Activated CD4-positive, alpha-beta T cell treated with anti-CD3 and anti-CD28 coated beads, Interleukin-2, amount 10 ng/mL, durations not matched to agents 7 days and 5 days (primary cell): ENCODE data around the gene FAXDC2. TPM values are rescaled to one million over a fixed set of nuclear protein-coding genes. Genes with fewer than 3 reads are reported as not detected.

Experiments
- CTCF ChIA-PET: fragments of 350-600 bp; sonication (Branson Sonifier 250); formaldehyde crosslinking; loops from one replicate; lab custom pipeline; 2021; ENCODE audit warnings: antibody characterized with exemption; lab: Charles Lee
- POLR2A ChIA-PET: fragments of 350-600 bp; sonication (Branson Sonifier 250); formaldehyde crosslinking; loops from one replicate; lab custom pipeline; 2021; ENCODE audit warnings: antibody characterized with exemption; lab: Charles Lee
- DNase-seq: peaks from one replicate; pipeline ENCODE4 v3.0.0-alpha.2; 2020
- H3K27ac Mint-ChIP-seq: one replicate; pipeline ENCODE4 v1.8.0; 2021; ENCODE audit warnings: mild to moderate bottlenecking, moderate library complexity, mixed read lengths
- H3K27me3 Mint-ChIP-seq: one replicate; pipeline ENCODE4 v1.8.0; 2021; ENCODE audit warnings: mixed read lengths
- H3K36me3 Mint-ChIP-seq: one replicate; pipeline ENCODE4 v1.8.0; 2021; ENCODE audit warnings: low read depth, mixed read lengths
- H3K4me1 Mint-ChIP-seq: one replicate; pipeline ENCODE4 v1.8.0; 2021; ENCODE audit warnings: mixed read lengths
- H3K4me3 Mint-ChIP-seq: one replicate; pipeline ENCODE4 v1.8.0; 2021; ENCODE audit warnings: mild to moderate bottlenecking, moderate library complexity, mixed read lengths
- H3K9me3 Mint-ChIP-seq: one replicate; pipeline ENCODE4 v1.8.0; 2021; ENCODE audit warnings: mixed read lengths
- total RNA-seq, 2 experiments: library from RNA; stranded (reverse); gene quantifications; one replicate each; pipeline ENCODE4 v1.2.3, GENCODE V29; 2021

FAXDC2 gene
- total RNA-seq, 2 experiments from 2014 or later: not detected

DNA sequence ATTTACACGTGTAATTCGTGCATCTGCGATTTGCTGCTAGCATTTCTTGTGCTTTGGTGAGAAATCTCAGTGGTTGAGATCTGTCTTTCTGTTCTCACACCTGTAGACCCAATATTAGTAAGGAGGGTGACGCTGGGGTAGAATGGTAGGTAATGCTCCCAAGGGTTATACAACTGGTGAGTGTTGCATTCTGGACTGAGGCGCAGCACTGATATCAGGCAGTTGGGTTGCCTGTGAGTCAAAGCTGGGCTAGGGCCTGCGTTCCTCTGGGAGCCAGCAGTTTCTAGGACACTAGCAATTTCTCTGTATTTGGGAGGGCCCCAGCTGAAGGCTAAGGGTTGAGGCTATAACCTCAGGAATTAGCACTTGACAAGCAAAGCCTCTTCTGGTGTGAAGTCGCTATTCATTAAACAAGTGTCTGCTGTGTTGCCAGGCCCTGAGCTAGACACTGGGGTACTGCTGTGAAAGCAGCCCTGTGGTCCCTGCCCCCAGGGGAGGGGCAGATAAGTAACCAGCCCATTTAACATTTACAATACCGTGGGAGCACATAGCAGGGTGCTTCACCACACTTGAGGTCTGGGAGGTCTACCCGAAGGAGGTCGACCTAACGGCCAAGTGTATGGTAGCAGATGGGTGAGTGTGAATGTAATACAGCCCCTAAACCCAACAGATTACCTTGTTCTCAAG, 66.5 kb downstream of the FAXDC2 start:
- no peak for DNase-seq
- H3K27ac Mint-ChIP-seq: no peak overlapping the region
- H3K36me3 Mint-ChIP-seq: peaks cover 5% of the 10 kb centered on the region
- no peaks in the 10 kb centered on the region for H3K9me3 Mint-ChIP-seq
- peaks cover 71% of the 10 kb centered on the region for H3K4me1 Mint-ChIP-seq
- H3K27me3 Mint-ChIP-seq: no peaks in the 10 kb centered on the region
- POLR2A ChIA-PET: interaction anchor here (0.6 kb wide), 1 partner anchor 65 kb away, joined by 4 read pairs; no protein-coding TSS in a partner anchor
- no peak overlapping the region for H3K4me3 Mint-ChIP-seq
- CTCF ChIA-PET: interaction anchor here (1.2 to 1.4 kb wide), 3 partner anchors 11 to 34 kb away, joined by 3 read pairs; no protein-coding TSS in a partner anchor

DNA sequence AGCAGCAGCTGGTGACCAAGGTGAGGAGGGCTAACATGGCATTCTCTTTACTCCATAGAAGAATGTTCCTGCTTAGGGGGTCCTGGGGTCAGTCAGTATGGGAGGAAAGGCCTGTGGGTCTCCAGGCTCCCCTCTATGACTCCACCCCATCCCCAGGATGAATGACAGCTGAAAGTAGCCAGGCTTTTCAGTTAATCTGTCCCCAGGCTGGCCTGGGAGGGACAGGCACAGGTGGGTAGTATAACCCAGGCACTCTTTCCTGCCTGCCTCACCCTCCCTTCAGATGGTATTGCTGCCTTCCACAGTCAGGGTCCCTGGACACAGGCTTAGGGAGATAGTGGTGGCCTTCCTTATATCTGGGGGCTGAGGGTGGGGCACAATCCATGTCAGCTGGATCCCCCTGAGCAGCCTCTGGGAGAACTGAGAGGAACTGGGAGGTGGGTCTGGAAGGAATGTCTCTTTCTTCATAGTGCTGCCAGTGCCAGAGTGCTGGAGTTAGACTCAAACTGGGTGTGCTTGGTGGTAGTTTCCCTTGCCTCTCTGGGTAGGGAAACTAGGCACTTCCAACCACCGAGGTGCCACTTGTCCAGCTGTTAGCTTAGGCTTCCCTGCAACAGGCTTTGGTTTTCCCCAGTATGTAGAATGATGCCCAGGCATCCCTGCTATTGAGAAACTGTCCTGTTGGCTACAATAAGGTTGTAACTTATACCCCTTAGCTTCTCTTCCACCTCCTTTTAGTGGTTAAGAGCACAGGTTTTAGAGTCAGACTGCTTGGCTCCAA, 67.4 kb downstream of the FAXDC2 start:
- CTCF ChIA-PET: interaction anchor here (1.3 to 2.8 kb wide), 2 partner anchors 13 to 33 kb away, joined by 3 to 14 read pairs; no protein-coding TSS in a partner anchor
- H3K4me3 Mint-ChIP-seq: no peak overlapping the region
- no peak for DNase-seq
- POLR2A ChIA-PET: no interaction called here
- H3K9me3 Mint-ChIP-seq: no peaks in the 10 kb centered on the region
- H3K4me1 Mint-ChIP-seq: peaks cover 65% of the 10 kb centered on the region
- H3K27me3 Mint-ChIP-seq: no peaks in the 10 kb centered on the region
- H3K36me3 Mint-ChIP-seq: peaks cover 2% of the 10 kb centered on the region
- no peak overlapping the region for H3K27ac Mint-ChIP-seq

DNA sequence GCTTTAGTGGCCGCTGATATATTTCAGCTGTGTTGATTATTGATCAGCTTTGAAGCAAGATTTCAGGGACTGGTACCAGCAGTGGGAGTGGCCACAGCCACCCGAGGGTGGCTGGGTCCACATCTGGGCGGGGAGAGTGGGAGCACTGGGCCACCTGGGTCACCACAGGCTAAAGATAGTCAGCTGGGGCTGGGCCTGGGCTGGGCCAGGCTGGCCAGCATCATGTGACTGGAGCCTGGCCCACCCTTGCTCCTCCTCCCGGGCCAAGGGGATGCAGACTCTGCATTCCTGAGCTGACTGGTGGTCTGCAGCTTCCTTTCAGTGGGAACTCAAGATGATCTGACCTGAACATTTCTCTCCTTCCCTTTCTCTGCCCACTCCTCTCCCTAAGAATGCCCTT, 68.1 kb downstream of the FAXDC2 start:
- H3K36me3 Mint-ChIP-seq: peaks cover 2% of the 10 kb centered on the region
- no peak for DNase-seq
- no peak overlapping the region for H3K4me3 Mint-ChIP-seq

DNA sequence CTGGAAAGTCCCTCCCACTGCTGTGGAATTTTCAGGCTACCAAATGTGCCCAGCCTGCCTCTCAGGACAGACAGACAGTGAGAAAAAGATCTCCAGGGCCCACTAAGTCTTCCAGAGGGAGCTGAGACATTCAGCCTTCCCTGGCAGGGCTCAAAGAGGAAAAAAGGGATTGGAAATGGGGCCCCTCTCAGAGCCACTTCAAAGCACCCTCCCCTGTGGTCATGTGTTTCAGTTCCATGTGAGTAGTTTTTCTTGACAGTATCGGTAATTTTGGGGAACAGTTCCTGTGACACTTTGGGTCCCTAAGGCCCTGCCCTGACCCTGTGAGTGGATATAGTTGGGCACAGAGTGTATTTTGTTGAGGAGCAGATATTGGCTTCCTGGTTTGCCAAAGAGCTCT, 70.3 kb downstream of the FAXDC2 start:
- no peak overlapping the region for H3K27ac Mint-ChIP-seq
- no peaks in the 10 kb centered on the region for H3K9me3 Mint-ChIP-seq
- ChIA-PET POLR2A (no interaction called here), CTCF (interaction anchor here (0.6 to 2.8 kb wide), 3 partner anchors 10 to 468 kb away, joined by 3 to 14 read pairs (median 3); no protein-coding TSS in a partner anchor)
- no peaks in the 10 kb centered on the region for H3K27me3 Mint-ChIP-seq
- peaks cover 5% of the 10 kb centered on the region for H3K36me3 Mint-ChIP-seq
- H3K4me3 Mint-ChIP-seq: no peak overlapping the region
- H3K4me1 Mint-ChIP-seq: peaks cover 52% of the 10 kb centered on the region
- no peak for DNase-seq

More for the DNA sequence above, 68.1 kb downstream of the FAXDC2 start:
- Mint-ChIP-seq H3K27ac (no peak overlapping the region), H3K27me3 (no peaks in the 10 kb centered on the region), H3K4me1 (peaks cover 60% of the 10 kb centered on the region), H3K9me3 (no peaks in the 10 kb centered on the region)
- CTCF ChIA-PET: interaction anchor here (1.3 to 2.8 kb wide), 2 partner anchors 12 to 33 kb away, joined by 3 to 14 read pairs; no protein-coding TSS in a partner anchor
- POLR2A ChIA-PET: no interaction called here

DNA sequence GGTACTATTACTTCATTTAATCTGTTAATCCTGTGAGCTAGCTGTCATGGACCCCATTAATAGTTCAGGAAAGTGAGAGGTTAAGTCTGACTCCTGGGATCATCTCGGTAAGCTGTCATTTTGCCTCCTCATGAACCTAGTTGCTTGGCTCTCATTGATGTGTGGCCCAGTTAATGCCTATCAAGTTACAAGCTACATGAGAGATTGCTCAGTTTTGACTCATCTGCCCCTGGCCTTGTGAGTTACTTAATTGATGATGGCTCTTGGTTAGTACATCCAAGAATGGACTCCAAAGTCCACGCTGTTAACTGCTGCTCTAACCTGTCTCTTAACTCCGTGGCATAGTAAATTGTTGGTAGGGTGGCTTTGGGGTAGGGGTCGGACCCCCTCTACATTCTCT, 71.3 kb downstream of the FAXDC2 start:
- Mint-ChIP-seq H3K4me3 (no peak overlapping the region), H3K27ac (no peak overlapping the region), H3K4me1 (peaks cover 49% of the 10 kb centered on the region), H3K36me3 (peaks cover 3% of the 10 kb centered on the region), H3K9me3 (no peaks in the 10 kb centered on the region), H3K27me3 (no peaks in the 10 kb centered on the region)
- ChIA-PET POLR2A (no interaction called here), CTCF (interaction anchor here (1.2 to 1.8 kb wide), 3 partner anchors 9 to 18 kb away, joined by 3 to 4 read pairs (median 3); no protein-coding TSS in a partner anchor)
- no peak for DNase-seq

DNA sequence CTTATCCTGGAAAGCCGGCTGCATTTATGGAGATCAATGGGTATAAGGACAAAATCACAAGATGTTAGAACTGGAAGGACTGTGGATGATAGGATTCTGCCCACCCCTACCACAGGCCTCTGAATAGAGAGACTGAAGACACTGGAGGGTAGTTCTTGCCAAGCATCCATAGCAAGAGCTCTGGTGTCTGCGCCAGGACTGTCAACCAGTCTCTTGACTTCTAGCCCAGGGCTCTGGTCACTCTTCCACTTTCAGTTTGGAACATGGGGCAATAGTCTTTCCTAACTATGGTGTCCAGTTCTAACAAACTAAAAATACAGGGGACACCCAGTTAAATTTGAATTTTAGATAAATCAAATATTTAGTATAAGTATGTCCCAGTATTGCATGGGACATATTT, 71.9 kb downstream of the FAXDC2 start:
- H3K4me1 Mint-ChIP-seq: peaks cover 47% of the 10 kb centered on the region
- H3K9me3 Mint-ChIP-seq: no peaks in the 10 kb centered on the region
- no peak overlapping the region for H3K4me3 Mint-ChIP-seq
- DNase-seq: no peak
- H3K27me3 Mint-ChIP-seq: no peaks in the 10 kb centered on the region
- peaks cover 3% of the 10 kb centered on the region for H3K36me3 Mint-ChIP-seq
- H3K27ac Mint-ChIP-seq: no peak overlapping the region
- ChIA-PET CTCF (interaction anchor here (0.6 to 1.8 kb wide), 5 partner anchors 9 to 476 kb away, joined by 3 to 6 read pairs (median 3); no protein-coding TSS in a partner anchor), POLR2A (no interaction called here)

DNA sequence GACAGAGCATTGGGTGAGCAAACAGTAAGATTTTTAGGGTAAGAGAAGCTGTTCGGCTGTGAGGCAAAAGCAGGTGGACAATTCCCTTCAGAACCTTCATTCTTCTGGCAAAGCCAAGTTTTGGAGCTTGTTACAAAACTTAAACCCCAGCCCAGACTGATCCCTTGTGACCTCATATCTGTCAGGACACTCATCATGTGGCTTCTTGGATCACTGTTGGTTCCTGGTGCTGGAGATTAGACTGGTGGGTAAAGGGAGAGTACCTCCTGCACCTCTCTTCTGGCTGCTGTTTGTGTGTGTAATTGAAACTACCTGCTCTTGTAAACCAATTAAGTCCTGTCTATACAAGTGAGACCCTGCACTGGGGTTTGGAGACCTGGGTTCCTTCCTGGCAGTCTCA, 74.2 kb downstream of the FAXDC2 start:
- Mint-ChIP-seq H3K4me1 (peaks cover 40% of the 10 kb centered on the region), H3K36me3 (peaks cover 7% of the 10 kb centered on the region), H3K4me3 (no peak overlapping the region), H3K27me3 (no peaks in the 10 kb centered on the region), H3K9me3 (no peaks in the 10 kb centered on the region), H3K27ac (peak overlapping the region; percentile 71)
- no peak for DNase-seq
- ChIA-PET CTCF (interaction anchor here (0.6 to 0.7 kb wide), 2 partner anchors 9 to 117 kb away, joined by 3 to 4 read pairs; no protein-coding TSS in a partner anchor), POLR2A (no interaction called here)

DNA sequence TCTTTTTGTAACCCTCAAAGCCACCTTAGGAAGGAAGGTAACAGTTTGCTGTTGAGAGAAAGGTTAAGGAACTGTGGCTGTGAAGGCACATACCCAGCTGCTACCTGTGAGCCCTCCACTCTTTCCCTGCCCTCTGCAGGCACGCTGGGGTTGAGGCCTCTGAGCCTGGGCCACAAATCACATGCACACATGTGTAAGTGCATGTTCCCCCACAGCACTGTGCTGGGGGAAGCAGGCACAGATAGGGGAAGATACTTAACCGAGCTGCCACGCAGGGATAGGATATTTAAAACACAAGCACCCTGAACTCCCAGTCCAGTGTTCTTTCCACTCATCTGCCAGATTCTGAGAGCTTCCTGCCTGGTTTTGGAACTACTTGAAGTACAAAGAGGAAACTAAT, 77.1 kb downstream of the FAXDC2 start:
- CTCF ChIA-PET: interaction anchor here (0.8 kb wide), 1 partner anchor 11 kb away, joined by 3 read pairs; no protein-coding TSS in a partner anchor

DNA sequence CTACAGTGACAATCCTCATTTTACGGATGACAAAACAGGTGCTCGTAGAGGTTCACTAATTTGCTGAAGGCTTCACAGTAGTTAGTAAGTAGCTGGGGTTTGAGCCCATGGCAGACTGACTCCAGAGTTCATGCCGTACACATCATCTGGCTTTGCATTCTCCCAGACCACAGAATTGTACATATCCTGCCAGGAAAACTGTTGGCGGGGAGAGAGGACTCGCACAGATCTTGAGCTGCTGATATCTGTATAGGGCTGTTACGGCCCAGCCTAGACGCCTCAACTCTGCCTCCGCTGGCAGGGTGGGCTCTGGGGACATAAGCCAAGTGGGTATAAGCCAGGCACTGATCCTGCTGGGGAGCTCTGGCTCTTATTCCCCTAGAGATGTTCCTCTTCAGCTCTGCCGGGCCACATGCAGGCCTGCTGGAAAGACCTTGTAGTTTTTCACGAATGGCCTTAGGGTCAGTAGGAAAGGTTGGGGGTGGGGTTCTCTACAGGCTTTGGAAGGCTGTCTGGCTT, 79.0 kb downstream of the FAXDC2 start:
- CTCF ChIA-PET: interaction anchor here (1.1 to 2.9 kb wide), 2 partner anchors 10 to 12 kb away, joined by 3 to 14 read pairs; no protein-coding TSS in a partner anchor

More for the DNA sequence above, 77.1 kb downstream of the FAXDC2 start:
- H3K9me3 Mint-ChIP-seq: no peaks in the 10 kb centered on the region
- no peaks in the 10 kb centered on the region for H3K27me3 Mint-ChIP-seq
- peak overlapping the region; percentile 68 for H3K27ac Mint-ChIP-seq
- POLR2A ChIA-PET: no interaction called here
- DNase-seq: no peak
- no peak overlapping the region for H3K4me3 Mint-ChIP-seq
- H3K36me3 Mint-ChIP-seq: peaks cover 13% of the 10 kb centered on the region
- H3K4me1 Mint-ChIP-seq: peaks cover 47% of the 10 kb centered on the region

DNA sequence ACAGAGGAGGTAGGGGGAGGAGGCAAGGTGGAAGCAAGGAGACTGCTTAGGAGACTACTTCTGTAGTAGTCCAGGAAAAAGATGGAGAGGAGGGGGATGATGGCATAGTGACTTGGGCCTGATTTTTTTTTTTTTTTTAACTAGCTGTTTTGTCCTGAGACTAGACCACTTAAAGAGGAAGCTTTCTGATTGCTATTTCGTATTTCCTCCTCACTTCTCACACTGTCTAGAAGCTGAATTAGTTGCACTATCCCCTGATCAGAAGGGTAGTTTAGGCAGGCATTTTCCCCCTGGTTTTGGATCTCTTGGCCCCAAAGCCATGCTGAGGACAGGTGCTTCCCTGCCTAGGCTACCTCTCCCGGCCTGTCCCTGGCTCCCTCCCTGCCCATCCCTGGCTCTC, 80.3 kb downstream of the FAXDC2 start:
- no peak overlapping the region for H3K4me3 Mint-ChIP-seq
- CTCF ChIA-PET: interaction anchor here (0.8 to 2.9 kb wide), 4 partner anchors 9 to 21 kb away, joined by 3 to 14 read pairs (median 4); no protein-coding TSS in a partner anchor

More for the DNA sequence above, 79.0 kb downstream of the FAXDC2 start:
- H3K36me3 Mint-ChIP-seq: peaks cover 15% of the 10 kb centered on the region
- H3K4me1 Mint-ChIP-seq: peaks cover 61% of the 10 kb centered on the region
- H3K27ac Mint-ChIP-seq: peak overlapping the region; percentile 33
- POLR2A ChIA-PET: no interaction called here
- H3K9me3 Mint-ChIP-seq: no peaks in the 10 kb centered on the region
- no peak for DNase-seq
- H3K27me3 Mint-ChIP-seq: no peaks in the 10 kb centered on the region
- H3K4me3 Mint-ChIP-seq: no peak overlapping the region

More for the DNA sequence above, 80.3 kb downstream of the FAXDC2 start:
- Mint-ChIP-seq H3K27ac (peak overlapping the region; percentile 74), H3K36me3 (peaks cover 12% of the 10 kb centered on the region), H3K4me1 (peaks cover 68% of the 10 kb centered on the region), H3K27me3 (no peaks in the 10 kb centered on the region), H3K9me3 (no peaks in the 10 kb centered on the region)
- POLR2A ChIA-PET: interaction anchor here (0.6 kb wide), 1 partner anchor 258 kb away, joined by 3 read pairs; no protein-coding TSS in a partner anchor
- no peak for DNase-seq
